Upper lobe of left lung (tissue), 6 donors: ENCODE measurements around the gene MMP21. TPM values are rescaled to one million over a fixed set of nuclear protein-coding genes. Genes with fewer than 3 reads are reported as not detected.

Source experiments
- ATAC-seq, 2 donors: fragments of 200-7000 bp; cut with Tn5 transposase; one replicate each; pipeline ENCODE4 v1.9.1; 2022; ENCODE audit warnings: mild to moderate bottlenecking in 2 of 2, moderate library complexity in 2 of 2; ENCODE audit not compliant: low FRiP score in 2 of 2
- DNase-seq, 2 donors: peaks; one replicate each; pipeline ENCODE4 v3.0.0-alpha.2; 2019 to 2020
- H3K27ac ChIP-seq, 4 donors: fragments of 200-600 bp; sonication (generic); one replicate each; pipeline ENCODE4 v1.5.1; 2016 to 2019
- H3K27me3 ChIP-seq, 4 donors: fragments of 200-600 bp; sonication (generic); one replicate each; pipeline ENCODE4 v1.5.1; 2017 to 2019
- H3K36me3 ChIP-seq, 4 donors: fragments of 200-600 bp; sonication (generic); one replicate each; pipeline ENCODE4 v1.5.1; 2016 to 2019
- H3K4me1 ChIP-seq, 4 donors: fragments of 200-600 bp; sonication (generic); one replicate each; pipeline ENCODE4 v1.5.1; 2018 to 2019
- H3K4me3 ChIP-seq, 4 donors: fragments of 200-600 bp; sonication (generic); one replicate each; pipeline ENCODE4 v1.5.1; 2017 to 2019; ENCODE audit warnings: mild to moderate bottlenecking in 2 of 4, moderate library complexity in 1 of 4
- H3K9me3 ChIP-seq, 4 donors: fragments of 200-600 bp; sonication (generic); one replicate each; pipeline ENCODE4 v1.5.1; 2018 to 2019
- EP300 ChIP-seq, 4 donors: sonication (generic); formaldehyde crosslinking; IDR thresholded peaks; one replicate each; pipeline ENCODE4 v1.5.1; 2017; ENCODE audit warnings: antibody characterized with exemption in 4 of 4, control low read depth in 2 of 4
- POLR2A ChIP-seq, 4 donors: fragments of 450-650 bp; IDR thresholded peaks; one replicate each; pipeline ENCODE4 v1.5.1; 2016 to 2017; ENCODE audit warnings: antibody characterized with exemption in 4 of 4, mild to moderate bottlenecking in 2 of 4
- POLR2AphosphoS5 ChIP-seq, 2 donors: sonication (generic); formaldehyde crosslinking; IDR thresholded peaks; one replicate each; pipeline ENCODE4 v1.5.1; 2017; ENCODE audit warnings: antibody characterized with exemption in 2 of 2
- WGBS, 2 donors: methylation state at CpG; one replicate each; pipeline ENCODE4 v1.1.5; 2017 to 2018; 5-methylcytosine and 5-hydroxymethylcytosine counted together
- total RNA-seq, 6 donors: library from RNA; depleted of rRNA in 4 of 6; stranded (reverse); fragments of >200 nt in 4 of 6; gene quantifications; one replicate each; pipeline versions ENCODE4 v1.1.0 to v1.2.1, GENCODE V29; 2016 to 2021
- TF ChIP-seq, protein P1 (sequence below), 6 experiments: fragments of 450-650 bp in 4 of 6; fragments of 200-600 bp in 2 of 6; sonication (generic) in 2 of 6; IDR thresholded peaks; one replicate each; pipeline ENCODE4 v1.5.1; 2016 to 2019; ENCODE audit warnings: antibody characterized with exemption in 6 of 6
- donor health status: DM: no; HTN: no; CAD: no; lungs with moderate emphysema.
- donor health status: DM: no; HTN: yes; CAD: no; lungs with severe emphysema.

The MMP21 gene
- total RNA-seq, 6 donors from 2014 or later: 0.13 to 3.1 (median 0.69) TPM; not detected in 1

DNA sequence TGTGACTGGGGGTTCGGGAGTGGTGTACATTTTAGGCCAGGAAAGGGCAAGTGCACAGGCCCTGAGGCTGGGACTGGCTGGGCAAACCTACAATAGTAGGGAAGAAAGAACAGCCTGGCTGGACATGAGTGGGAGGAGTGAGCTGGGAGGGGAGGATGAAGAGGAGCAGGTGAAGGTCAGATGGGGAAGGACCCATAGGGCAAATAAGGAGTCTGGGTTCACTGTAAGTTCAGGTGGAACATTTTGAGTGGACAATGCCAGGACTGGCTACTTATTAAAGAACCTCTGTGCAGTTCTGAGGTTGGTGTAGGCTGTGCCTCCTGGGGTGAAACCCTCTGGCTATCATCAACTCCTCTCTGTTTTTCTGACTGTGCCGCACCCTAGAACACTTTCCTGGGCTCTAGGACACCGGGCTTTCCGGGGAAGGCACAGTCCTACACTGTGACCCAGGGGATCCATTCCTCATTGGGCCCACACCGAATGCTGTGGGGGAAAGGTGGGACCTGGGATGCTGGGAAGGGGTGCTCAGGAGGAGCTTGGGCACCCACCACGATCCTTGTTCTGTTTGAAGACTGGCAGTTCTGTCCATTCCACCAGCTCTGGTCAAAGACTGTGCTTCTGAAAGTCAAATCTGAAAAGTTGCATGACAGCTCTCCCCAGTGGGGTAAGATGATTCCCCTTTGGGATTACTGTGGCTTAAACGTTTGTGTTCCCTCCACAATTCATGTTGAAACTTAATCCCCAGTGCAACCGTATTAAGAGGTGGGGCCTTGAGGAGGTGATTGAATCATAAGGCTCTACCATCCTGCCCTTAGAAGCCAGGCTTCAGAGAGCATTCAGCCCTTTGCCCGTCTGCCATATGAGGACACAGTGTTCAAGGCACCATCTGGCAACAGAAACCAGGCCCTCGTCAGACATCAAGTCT lies 4.0 kb upstream of the MMP21 start:
- H3K4me3 ChIP-seq: no peak overlapping the region
- DNase-seq (no peak), ATAC-seq (no peak)
- H3K27ac ChIP-seq: no peak overlapping the region
- 71 to 79% methylated on average over 7 to 10 of the region's 10 CpGs for WGBS, 2 donors
- TF ChIP-seq EP300 (IDR thresholded peaks at IDR 0.05) (no peak), POLR2AphosphoS5 (IDR thresholded peaks at IDR 0.05) (no peak), POLR2A (IDR thresholded peaks at IDR 0.05) (no peak)
- TF ChIP-seq, protein P1, sequence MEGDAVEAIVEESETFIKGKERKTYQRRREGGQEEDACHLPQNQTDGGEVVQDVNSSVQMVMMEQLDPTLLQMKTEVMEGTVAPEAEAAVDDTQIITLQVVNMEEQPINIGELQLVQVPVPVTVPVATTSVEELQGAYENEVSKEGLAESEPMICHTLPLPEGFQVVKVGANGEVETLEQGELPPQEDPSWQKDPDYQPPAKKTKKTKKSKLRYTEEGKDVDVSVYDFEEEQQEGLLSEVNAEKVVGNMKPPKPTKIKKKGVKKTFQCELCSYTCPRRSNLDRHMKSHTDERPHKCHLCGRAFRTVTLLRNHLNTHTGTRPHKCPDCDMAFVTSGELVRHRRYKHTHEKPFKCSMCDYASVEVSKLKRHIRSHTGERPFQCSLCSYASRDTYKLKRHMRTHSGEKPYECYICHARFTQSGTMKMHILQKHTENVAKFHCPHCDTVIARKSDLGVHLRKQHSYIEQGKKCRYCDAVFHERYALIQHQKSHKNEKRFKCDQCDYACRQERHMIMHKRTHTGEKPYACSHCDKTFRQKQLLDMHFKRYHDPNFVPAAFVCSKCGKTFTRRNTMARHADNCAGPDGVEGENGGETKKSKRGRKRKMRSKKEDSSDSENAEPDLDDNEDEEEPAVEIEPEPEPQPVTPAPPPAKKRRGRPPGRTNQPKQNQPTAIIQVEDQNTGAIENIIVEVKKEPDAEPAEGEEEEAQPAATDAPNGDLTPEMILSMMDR (IDR thresholded peaks at IDR 0.05): no peak
- no peaks in the 10 kb centered on the region for H3K4me1 ChIP-seq
- H3K27me3 ChIP-seq: no peaks in the 10 kb centered on the region
- H3K36me3 ChIP-seq: no peaks in the 10 kb centered on the region
- no peaks in the 10 kb centered on the region for H3K9me3 ChIP-seq

- ATAC-seq (no peak), DNase-seq (no peak)
- no peaks in the 10 kb centered on the region for H3K9me3 ChIP-seq
- TF ChIP-seq EP300 (IDR thresholded peaks at IDR 0.05) (no peak), POLR2AphosphoS5 (IDR thresholded peaks at IDR 0.05) (no peak), POLR2A (IDR thresholded peaks at IDR 0.05) (no peak)
- TF ChIP-seq, protein P1 (IDR thresholded peaks at IDR 0.05): no peak
- H3K27me3 ChIP-seq: no peaks in the 10 kb centered on the region
- no peak overlapping the region for H3K27ac ChIP-seq
- H3K36me3 ChIP-seq: no peaks in the 10 kb centered on the region
- no peak overlapping the region for H3K4me3 ChIP-seq
- WGBS, 2 donors: 53 to 85% methylated on average over 5 of the region's 5 CpGs
- no peaks in the 10 kb centered on the region for H3K4me1 ChIP-seq
Measured at GRCh38 chr10:125778556-125778955, 2.9 kb upstream of the MMP21 start.

DNA sequence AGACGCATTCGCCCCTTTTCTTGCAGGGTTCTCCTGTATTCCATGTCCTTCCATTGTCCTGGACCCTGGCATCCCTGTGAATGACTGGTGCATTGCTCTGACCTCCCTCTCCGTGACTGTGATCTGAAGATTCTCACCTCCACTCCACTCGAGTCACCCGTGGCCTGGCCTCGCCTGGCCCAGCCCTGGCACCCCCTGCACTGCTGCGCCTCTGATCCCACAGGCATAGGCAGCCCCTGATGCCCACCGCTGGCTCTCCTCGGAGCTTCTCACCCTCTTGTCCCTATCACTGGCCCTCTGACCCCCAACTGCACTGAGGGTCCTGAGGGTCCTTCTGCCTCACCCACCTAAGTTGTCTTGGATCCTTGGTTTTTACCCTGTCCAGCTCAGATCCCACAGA lies 2.2 kb upstream of the MMP21 start:
- no peak for DNase-seq
- 91 to 94% methylated on average over 9 of the region's 9 CpGs for WGBS, 2 donors
- no peaks in the 10 kb centered on the region for H3K4me1 ChIP-seq
- no peak for ATAC-seq
- no peaks in the 10 kb centered on the region for H3K36me3 ChIP-seq
- TF ChIP-seq EP300 (IDR thresholded peaks at IDR 0.05) (no peak), POLR2AphosphoS5 (IDR thresholded peaks at IDR 0.05) (no peak), POLR2A (IDR thresholded peaks at IDR 0.05) (no peak)
- TF ChIP-seq, protein P1 (IDR thresholded peaks at IDR 0.05): no peak
- no peak overlapping the region for H3K27ac ChIP-seq
- no peaks in the 10 kb centered on the region for H3K27me3 ChIP-seq
- H3K9me3 ChIP-seq: no peaks in the 10 kb centered on the region
- H3K4me3 ChIP-seq: no peak overlapping the region

DNA sequence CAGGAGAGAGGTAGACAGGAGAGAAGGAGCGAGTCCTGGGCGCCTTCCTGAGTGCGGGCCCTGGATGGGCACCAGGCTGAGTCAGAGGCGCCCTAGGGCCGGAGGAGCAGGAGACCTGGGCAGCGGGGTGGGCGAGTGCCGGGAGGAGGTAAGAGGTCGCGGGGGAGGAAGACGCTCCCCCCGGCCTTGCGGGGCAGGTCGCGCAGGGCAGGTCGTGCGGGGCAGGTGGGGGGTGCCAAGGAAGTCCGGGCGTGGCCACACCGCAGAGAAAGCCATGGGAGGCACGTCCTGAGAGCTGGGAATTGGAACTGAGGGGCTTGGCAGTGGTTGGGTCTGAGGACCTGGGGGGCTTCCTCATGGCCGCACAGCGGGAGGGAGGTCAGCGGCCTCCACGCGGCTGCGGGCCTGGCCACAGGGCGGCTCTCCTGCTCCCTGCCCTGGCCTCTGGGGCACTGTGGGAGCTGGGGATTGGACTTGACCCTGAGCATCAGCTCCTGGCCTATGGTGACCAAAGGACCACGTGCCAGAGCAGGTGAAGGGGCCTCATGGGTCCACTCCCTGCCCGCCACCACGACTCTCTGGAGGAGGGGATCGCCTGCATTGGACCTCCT lies 935 bp downstream of the MMP21 start:
- Histone ChIP-seq H3K4me1 (no peaks in the 10 kb centered on the region), H3K27ac (no peak overlapping the region), H3K27me3 (no peaks in the 10 kb centered on the region), H3K9me3 (no peaks in the 10 kb centered on the region), H3K4me3 (no peak overlapping the region), H3K36me3 (no peaks in the 10 kb centered on the region)
- DNase-seq (peak in 1 of 2 donors; percentile 76), ATAC-seq (peak in 1 of 2 donors; percentile 13)
- TF ChIP-seq POLR2A (IDR thresholded peaks at IDR 0.05) (no peak), POLR2AphosphoS5 (IDR thresholded peaks at IDR 0.05) (no peak), EP300 (IDR thresholded peaks at IDR 0.05) (no peak)
- TF ChIP-seq, protein P1 (IDR thresholded peaks at IDR 0.05): no peak
- 92 to 94% methylated on average over 29 to 31 of the region's 32 CpGs for WGBS, 2 donors
